CD4-positive, alpha-beta T cell (primary cell): ENCODE measurements around the gene UBXN4. TPM values are rescaled to one million over a fixed set of nuclear protein-coding genes. Genes with fewer than 3 reads are reported as not detected.

Experiments
- ATAC-seq: fragments of 200-7000 bp; cut with Tn5 transposase; one replicate; pipeline ENCODE4 v1.10.0; 2022; ENCODE audit warnings: mild to moderate bottlenecking; ENCODE audit not compliant: poor library complexity
- CTCF ChIA-PET: fragments of 350-600 bp; sonication (Branson Sonifier 250); formaldehyde crosslinking; loops from one replicate; lab custom pipeline; 2021; ENCODE audit warnings: antibody characterized with exemption, inconsistent platforms; lab: Charles Lee
- POLR2A ChIA-PET: fragments of 350-600 bp; sonication (Branson Sonifier 250); formaldehyde crosslinking; loops from one replicate; lab custom pipeline; 2021; ENCODE audit warnings: antibody characterized with exemption, inconsistent platforms; lab: Charles Lee
- DNase-seq, 14 experiments: peaks; one replicate each; pipeline ENCODE4 v3.0.0-alpha.2; 2013 to 2020; ENCODE audit warnings: mixed read lengths in 2 of 14
- H3K27ac ChIP-seq, 2 donors: one replicate each; pipeline versions ENCODE4 v1.5.1 to v1.7.0; 2013; ENCODE audit warnings: low read length in 2 of 2, low read depth in 1 of 2, mild to moderate bottlenecking in 1 of 2
- H3K27me3 ChIP-seq, 2 experiments: 1 replicate in 1 of 2; 2 replicates in 1 of 2; pipeline versions ENCODE4 v1.6.1 to v1.7.0; 2013; ENCODE audit warnings: low read length in 2 of 2, control low read depth in 1 of 2, mild to moderate bottlenecking in 1 of 2, moderate library complexity in 1 of 2; ENCODE audit not compliant: insufficient read depth in 2 of 2, control insufficient read depth in 1 of 2
- H3K36me3 ChIP-seq: one replicate; pipeline ENCODE4 v1.6.1; 2013; ENCODE audit warnings: low read length, control low read depth; ENCODE audit not compliant: insufficient read depth
- H3K4me1 ChIP-seq: one replicate; pipeline ENCODE4 v1.6.1; 2013; ENCODE audit warnings: low read length, control low read depth; ENCODE audit not compliant: insufficient read depth
- H3K4me3 ChIP-seq: one replicate; pipeline ENCODE4 v1.5.1; 2013; ENCODE audit warnings: mild to moderate bottlenecking, low read length, moderate library complexity
- H3K9me3 ChIP-seq, 2 experiments: 1 replicate in 1 of 2; 2 replicates in 1 of 2; pipeline versions ENCODE4 v1.6.1 to v1.7.0; 2013; ENCODE audit warnings: low read length in 2 of 2, mild to moderate bottlenecking in 2 of 2, control low read depth in 1 of 2, moderate library complexity in 1 of 2; ENCODE audit not compliant: control insufficient read depth in 1 of 2, insufficient read depth in 1 of 2
- H3K27ac Mint-ChIP-seq: one replicate; pipeline ENCODE4 v1.8.0; 2020; ENCODE audit warnings: mixed read lengths
- H3K27me3 Mint-ChIP-seq: one replicate; pipeline ENCODE4 v1.8.0; 2021; ENCODE audit warnings: mixed read lengths
- H3K36me3 Mint-ChIP-seq: one replicate; pipeline ENCODE4 v1.8.0; 2021; ENCODE audit warnings: low read depth, mixed read lengths
- H3K4me1 Mint-ChIP-seq: one replicate; pipeline ENCODE4 v1.8.0; 2021; ENCODE audit warnings: low read depth, mixed read lengths
- H3K4me3 Mint-ChIP-seq: one replicate; pipeline ENCODE4 v1.8.0; 2020; ENCODE audit warnings: mild to moderate bottlenecking, mixed read lengths
- H3K9me3 Mint-ChIP-seq: one replicate; pipeline ENCODE4 v1.8.0; 2020; ENCODE audit warnings: mixed read lengths
- CTCF ChIP-seq: fragments of 200-600 bp; IDR thresholded peaks from one replicate; pipeline ENCODE4 v1.8.0; 2022; ENCODE audit warnings: antibody characterized with exemption, mild to moderate bottlenecking
- intact Hi-C, 2 experiments: fragments of 100-400 bp; cut with DNase I in 1 of 2; cut with micrococcal nuclease in 1 of 2; formaldehyde crosslinking; loops; one replicate each; pipeline versions ENCODE4 v1.15.1 to v1.9.0; 2023 to 2025; cut with DNase I, micrococcal nuclease
- total RNA-seq, 174 experiments: library from RNA in 2 of 174; stranded (reverse) in 2 of 174; gene quantifications; one replicate each; pipeline ENCODE4 v1.2.3 and lab custom pipeline; 2021 to 2026

Gene UBXN4
- total RNA-seq, 2 experiments from 2014 or later: 143 to 150 TPM

GRCh38 chr2:135817466-135817865, 75.8 kb downstream of the UBXN4 start:
- Mint-ChIP-seq H3K27me3 (no peaks in the 10 kb centered on the region), H3K36me3 (no peaks in the 10 kb centered on the region), H3K4me1 (peaks cover 16% of the 10 kb centered on the region), H3K27ac (no peak overlapping the region), H3K9me3 (peaks cover 2% of the 10 kb centered on the region), H3K4me3 (no peak overlapping the region)
- DNase-seq: no peak
- no peak for ATAC-seq
- Histone ChIP-seq H3K9me3 (peaks cover 0 to under 1% of the 10 kb centered on the region in 2 experiments), H3K27me3 (no peaks in the 10 kb centered on the region), H3K4me3 (no peak overlapping the region), H3K27ac (no peak overlapping the region), H3K4me1 (peaks cover 20% of the 10 kb centered on the region), H3K36me3 (no peaks in the 10 kb centered on the region)
- TF ChIP-seq CTCF: no peak
- CTCF ChIA-PET: no interaction called here
- intact Hi-C loops: no loop called here
- POLR2A ChIA-PET: no interaction called here

- H3K4me3 ChIP-seq: no peak overlapping the region
- intact Hi-C loops: no loop called here
- H3K9me3 Mint-ChIP-seq: peaks cover 4% of the 10 kb centered on the region
- no peak overlapping the region for H3K27ac ChIP-seq
- peaks cover 20% of the 10 kb centered on the region for H3K4me1 ChIP-seq
- ChIA-PET CTCF (no interaction called here), POLR2A (no interaction called here)
- peaks cover 16% of the 10 kb centered on the region for H3K4me1 Mint-ChIP-seq
- H3K36me3 ChIP-seq: no peaks in the 10 kb centered on the region
- H3K4me3 Mint-ChIP-seq: no peak overlapping the region
- H3K27ac Mint-ChIP-seq: no peak overlapping the region
- DNase-seq: no peak
- peaks cover 5% of the 10 kb centered on the region in 2 experiments for H3K9me3 ChIP-seq
- ATAC-seq: no peak
- no peaks in the 10 kb centered on the region for H3K36me3 Mint-ChIP-seq
- no peaks in the 10 kb centered on the region for H3K27me3 ChIP-seq
- no peaks in the 10 kb centered on the region for H3K27me3 Mint-ChIP-seq
- no peak for TF ChIP-seq CTCF
These were observed 76.3 kb downstream of the UBXN4 start for GRCh38 chr2:135817951-135818350.

GRCh38 chr2:135818937-135819610, 77.4 kb downstream of the UBXN4 start:
- peaks cover 5 to 11% of the 10 kb centered on the region in 2 experiments for H3K9me3 ChIP-seq
- CTCF ChIA-PET: no interaction called here
- Mint-ChIP-seq H3K27ac (no peak overlapping the region), H3K36me3 (no peaks in the 10 kb centered on the region), H3K4me3 (no peak overlapping the region), H3K9me3 (peaks cover 8% of the 10 kb centered on the region), H3K4me1 (peaks cover 16% of the 10 kb centered on the region), H3K27me3 (no peaks in the 10 kb centered on the region)
- intact Hi-C loops: no loop called here
- POLR2A ChIA-PET: no interaction called here
- no peak overlapping the region for H3K4me3 ChIP-seq
- H3K36me3 ChIP-seq: no peaks in the 10 kb centered on the region
- peak in 3 of 14 experiments; percentile 14 to 27 (median 19) for DNase-seq
- no peak for ATAC-seq
- no peaks in the 10 kb centered on the region for H3K27me3 ChIP-seq
- H3K4me1 ChIP-seq: peaks cover 20% of the 10 kb centered on the region
- TF ChIP-seq CTCF: peak; percentile 14
- no peak overlapping the region for H3K27ac ChIP-seq
